Calu3 (cell line): ENCODE results near the gene NKAPD1. TPM values are rescaled to one million over a fixed set of nuclear protein-coding genes. Genes with fewer than 3 reads are reported as not detected.
"Not testable (repeated sequence)": the region's sequence is repeated elsewhere in the genome, so short reads cannot be mapped to it uniquely, and the experiment has no call there.

Experiments used
- BruUV-seq: library from RNA; stranded (reverse); fragments of 400-500 nt; replicated peaks from 2 replicates; lab custom pipeline; 2021; lab: Mats Ljungman, UMichigan
- CTCF ChIA-PET: fragments of 300-600 bp; sonication (Branson Sonifier 250); formaldehyde crosslinking; loops from one replicate; lab custom pipeline; 2022; ENCODE audit warnings: antibody characterized with exemption; lab: Charles Lee
- DNase-seq: peaks from one replicate; pipeline ENCODE4 v3.0.0; 2022
- H3K27ac Mint-ChIP-seq: one replicate; pipeline ENCODE4 v1.8.0; 2022; ENCODE audit warnings: mixed read lengths; ENCODE audit not compliant: unreplicated experiment
- H3K27me3 Mint-ChIP-seq: one replicate; pipeline ENCODE4 v1.8.0; 2022; ENCODE audit warnings: mixed read lengths; ENCODE audit not compliant: unreplicated experiment
- H3K36me3 Mint-ChIP-seq: one replicate; pipeline ENCODE4 v1.8.0; 2022; ENCODE audit warnings: mild to moderate bottlenecking, moderate library complexity, mixed read lengths; ENCODE audit not compliant: insufficient read depth, unreplicated experiment
- H3K4me1 Mint-ChIP-seq: one replicate; pipeline ENCODE4 v1.8.0; 2022; ENCODE audit warnings: mild to moderate bottlenecking, low read depth, mixed read lengths; ENCODE audit not compliant: unreplicated experiment
- H3K4me3 Mint-ChIP-seq: one replicate; pipeline ENCODE4 v1.8.0; 2022; ENCODE audit warnings: mild to moderate bottlenecking, low read depth, moderate library complexity, mixed read lengths; ENCODE audit not compliant: unreplicated experiment
- H3K9me3 Mint-ChIP-seq: one replicate; pipeline ENCODE4 v1.8.0; 2022; ENCODE audit warnings: low read depth, mixed read lengths; ENCODE audit not compliant: unreplicated experiment
- CTCF ChIP-seq: fragments of 200-600 bp; IDR thresholded peaks from one replicate; pipeline ENCODE4 v1.8.0; 2022; ENCODE audit warnings: antibody characterized with exemption; ENCODE audit not compliant: unreplicated experiment
- intact Hi-C: fragments of 100-400 bp; cut with micrococcal nuclease; formaldehyde crosslinking; loops from one replicate; pipeline ENCODE4 v1.10.0; 2022; ENCODE audit not compliant: unreplicated experiment
- total RNA-seq: library from RNA; stranded (reverse); gene quantifications from 2 replicates; pipeline ENCODE4 v1.2.3, GENCODE V29; 2022

NKAPD1 gene
- total RNA-seq, 1 experiment from 2014 or later, result 14.7 TPM

- intact Hi-C loops, result no loop called here
- Mint-ChIP-seq H3K36me3 (peaks cover 62% of the 10 kb centered on the region), H3K4me3 (peak overlapping the region; percentile 97), H3K27ac (peak overlapping the region; percentile 99), H3K4me1 (peaks cover 24% of the 10 kb centered on the region), H3K9me3 (no peaks in the 10 kb centered on the region), H3K27me3 (no peaks in the 10 kb centered on the region)
- CTCF ChIA-PET, result no interaction called here
- TSS peak; percentile 31 for BruUV-seq
- no peak for DNase-seq
- no peak for TF ChIP-seq CTCF
These were observed 13.1 kb downstream of the NKAPD1 start for GRCh38 chr11:112087212-112087611.

- intact Hi-C loops, H3K27ac Mint-ChIP-seq, H3K27me3 Mint-ChIP-seq, H3K4me3 Mint-ChIP-seq, BruUV-seq, H3K9me3 Mint-ChIP-seq, H3K4me1 Mint-ChIP-seq, DNase-seq: not testable (repeated sequence)
- CTCF ChIA-PET, result interaction anchor here (0.7 kb wide), 1 partner anchor 593 kb away, joined by 4 read pairs; no protein-coding TSS in a partner anchor
- H3K36me3 Mint-ChIP-seq, result peaks cover 24% of the 10 kb centered on the region
These were observed 21.2 kb downstream of the NKAPD1 start for GRCh38 chr11:112095302-112095701.

- no peak for DNase-seq
- Mint-ChIP-seq H3K4me3 (no peak overlapping the region), H3K27me3 (no peaks in the 10 kb centered on the region), H3K36me3 (peaks cover 22% of the 10 kb centered on the region), H3K27ac (no peak overlapping the region), H3K9me3 (no peaks in the 10 kb centered on the region), H3K4me1 (no peaks in the 10 kb centered on the region)
- intact Hi-C loops, result no loop called here
- no TSS peak for BruUV-seq
- no peak for TF ChIP-seq CTCF
- CTCF ChIA-PET, result interaction anchor here (0.6 to 0.7 kb wide), 2 partner anchors 72 to 407 kb away, joined by 3 to 5 read pairs; no protein-coding TSS in a partner anchor
These were observed 22.1 kb downstream of the NKAPD1 start for GRCh38 chr11:112096194-112096593.

- intact Hi-C loops, result no loop called here
- Mint-ChIP-seq H3K4me3 (no peak overlapping the region), H3K27ac (no peak overlapping the region), H3K27me3 (no peaks in the 10 kb centered on the region), H3K4me1 (no peaks in the 10 kb centered on the region), H3K9me3 (no peaks in the 10 kb centered on the region), H3K36me3 (peaks cover 8% of the 10 kb centered on the region)
- CTCF ChIA-PET, result no interaction called here
- no peak for DNase-seq
- no TSS peak for BruUV-seq
- no peak for TF ChIP-seq CTCF
These were observed 23.8 kb downstream of the NKAPD1 start for GRCh38 chr11:112097734-112098528.

DNA sequence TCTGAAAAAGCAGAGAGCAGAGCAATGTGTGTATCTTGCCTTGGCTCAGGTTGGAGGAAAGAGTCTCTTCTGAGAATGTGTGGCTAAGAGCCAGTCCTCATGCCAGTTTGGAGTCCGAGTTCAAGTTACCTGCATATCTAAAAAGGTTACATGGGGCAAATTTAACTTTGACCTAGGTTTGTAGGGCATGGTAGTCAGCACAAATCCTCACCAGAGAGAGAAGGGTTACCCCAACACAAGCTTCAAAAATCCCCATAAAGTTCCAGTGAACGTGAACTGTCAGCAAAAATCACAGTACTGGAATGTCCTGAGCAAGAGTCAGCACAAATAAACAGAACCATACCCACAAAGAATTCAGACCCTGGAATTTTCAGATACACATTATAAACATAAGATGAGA, 26.4 kb downstream of the NKAPD1 start:
- no peaks in the 10 kb centered on the region for H3K4me1 Mint-ChIP-seq
- no peaks in the 10 kb centered on the region for H3K36me3 Mint-ChIP-seq
- H3K27ac Mint-ChIP-seq, result no peak overlapping the region
- DNase-seq, result no peak
- no peaks in the 10 kb centered on the region for H3K27me3 Mint-ChIP-seq
- CTCF ChIA-PET, result interaction anchor here (0.7 kb wide), 1 partner anchor 243 kb away, joined by 3 read pairs; no protein-coding TSS in a partner anchor
- intact Hi-C loops, result no loop called here
- TF ChIP-seq CTCF, result no peak
- no peak overlapping the region for H3K4me3 Mint-ChIP-seq
- no peaks in the 10 kb centered on the region for H3K9me3 Mint-ChIP-seq
- no TSS peak for BruUV-seq
